Neural cell (in vitro differentiated cells): ENCODE results near the gene ZNF276. TPM values are rescaled to one million over a fixed set of nuclear protein-coding genes. Genes with fewer than 3 reads are reported as not detected.

Source experiments
- H2AFZ ChIP-seq: fragments of 200-600, 300-800 bp; sonication (generic), shearing (Covaris generic); 2 replicates; pipeline ENCODE4 v1.6.0; 2014; ENCODE audit warnings: low read depth, mild to moderate bottlenecking, antibody characterized with exemption, low read length, moderate library complexity
- H3F3A ChIP-seq: fragments of 200-600 bp; shearing (Covaris generic); 2 replicates; pipeline ENCODE4 v1.6.1; 2016; ENCODE audit warnings: mild to moderate bottlenecking, moderate library complexity, mixed read lengths, antibody characterized with exemption, low read length; ENCODE audit not compliant: insufficient read depth, poor library complexity, severe bottlenecking
- H3K27ac ChIP-seq: fragments of 200-600, 300-800 bp; sonication (generic), shearing (Covaris generic); 2 replicates; pipeline ENCODE4 v1.5.1; 2014; ENCODE audit warnings: mild to moderate bottlenecking, low read length, moderate library complexity
- H3K27me3 ChIP-seq: fragments of 300-800, 200-600 bp; sonication (generic), shearing (Covaris generic); 2 replicates; pipeline ENCODE4 v1.6.0; 2014; ENCODE audit warnings: mild to moderate bottlenecking, low read depth, low read length, moderate library complexity; ENCODE audit not compliant: insufficient read depth
- H3K36me3 ChIP-seq: fragments of 300-800, 200-600 bp; sonication (generic), shearing (Covaris generic); 2 replicates; pipeline ENCODE4 v1.5.1; 2014; ENCODE audit warnings: mild to moderate bottlenecking, antibody characterized with exemption, low read length, moderate library complexity; ENCODE audit not compliant: insufficient read depth
- H3K4me2 ChIP-seq: fragments of 300-800, 200-600 bp; sonication (generic), shearing (Covaris generic); 2 replicates; pipeline ENCODE4 v1.6.0; 2014; ENCODE audit warnings: mild to moderate bottlenecking, low read length
- H3K4me3 ChIP-seq: fragments of 300-800, 200-600 bp; sonication (generic), shearing (Covaris generic); 2 replicates; pipeline ENCODE4 v1.5.1; 2014; ENCODE audit warnings: mild to moderate bottlenecking, low read length, moderate library complexity
- H3K79me2 ChIP-seq: fragments of 200-600 bp; shearing (Covaris generic); replicated peaks from 2 replicates; pipeline ENCODE4 v1.6.0; 2014; ENCODE audit warnings: mild to moderate bottlenecking, low read length, moderate library complexity; ENCODE audit not compliant: insufficient read depth
- H3K9ac ChIP-seq: fragments of 300-800, 200-600 bp; sonication (generic), shearing (Covaris generic); 2 replicates; pipeline ENCODE4 v1.6.1; 2016; ENCODE audit warnings: mild to moderate bottlenecking, low read length, mixed read lengths
- H3K9me2 ChIP-seq: fragments of 200-600 bp; shearing (Covaris generic); 2 replicates; pipeline ENCODE4 v1.6.1; 2016; ENCODE audit warnings: mild to moderate bottlenecking, low read length, mixed read lengths; ENCODE audit not compliant: insufficient read depth
- H3K9me3 ChIP-seq: fragments of 200-600, 300-800 bp; sonication (generic), shearing (Covaris generic); 2 replicates; pipeline ENCODE4 v1.6.1; 2016; ENCODE audit warnings: mild to moderate bottlenecking, mixed run types, low read length, moderate library complexity, mixed read lengths
- H4K20me1 ChIP-seq: fragments of 200-600 bp; shearing (Covaris generic); 2 replicates; pipeline ENCODE4 v1.6.1; 2016; ENCODE audit warnings: mild to moderate bottlenecking, mixed run types; ENCODE audit not compliant: insufficient read depth
- CTCF ChIP-seq: fragments of 450-650 bp; IDR thresholded peaks from 2 replicates; pipeline ENCODE4 v1.5.1; 2014; ENCODE audit warnings: antibody characterized with exemption, mild to moderate bottlenecking, moderate library complexity; ENCODE audit not compliant: poor library complexity, severe bottlenecking
- EP300 ChIP-seq: fragments of 450-650 bp; conservative IDR thresholded peaks from 2 replicates; pipeline ENCODE4 v1.6.1; 2014; ENCODE audit warnings: antibody characterized with exemption, mild to moderate bottlenecking, moderate library complexity; ENCODE audit not compliant: poor library complexity, severe bottlenecking
- EZH2 ChIP-seq: fragments of 200-600, 300-800 bp; shearing (Covaris generic), sonication (generic); IDR thresholded peaks from 2 replicates; pipeline ENCODE4 v1.6.1; 2014; ENCODE audit warnings: antibody characterized with exemption, low read length, borderline replicate concordance, mild to moderate bottlenecking; ENCODE audit not compliant: insufficient read depth, poor library complexity, severe bottlenecking
- MXI1 ChIP-seq: fragments of 450-650 bp; conservative IDR thresholded peaks from 2 replicates; pipeline ENCODE4 v1.6.1; 2014; ENCODE audit warnings: antibody characterized with exemption, mild to moderate bottlenecking; ENCODE audit not compliant: poor library complexity, severe bottlenecking
- POLR2AphosphoS5 ChIP-seq: IDR thresholded peaks from 2 replicates; pipeline ENCODE4 v1.6.1; 2012
- RAD21 ChIP-seq: fragments of 450-650 bp; conservative IDR thresholded peaks from 2 replicates; pipeline ENCODE4 v1.6.1; 2014; ENCODE audit warnings: antibody characterized with exemption, mild to moderate bottlenecking, moderate library complexity
- SMC3 ChIP-seq: fragments of 450-650 bp; conservative IDR thresholded peaks from 2 replicates; pipeline ENCODE4 v1.6.1; 2014; ENCODE audit warnings: antibody characterized with exemption, mild to moderate bottlenecking, moderate library complexity; ENCODE audit not compliant: poor library complexity
- TAF1 ChIP-seq: IDR thresholded peaks from 2 replicates; pipeline ENCODE4 v1.6.1; 2012; ENCODE audit warnings: low read depth
- polyA plus RNA-seq: library from polyadenylated mRNA; depleted of rRNA; stranded (reverse); fragments of >200 nt; gene quantifications from 2 replicates; pipeline ENCODE4 v1.2.3, GENCODE V29; 2014
- TF ChIP-seq, protein P1 (sequence below): IDR thresholded peaks from 2 replicates; pipeline ENCODE4 v1.6.1; 2012; ENCODE audit warnings: borderline replicate concordance

The ZNF276 gene
- polyA plus RNA-seq, 1 donor from 2014 or later: 35.4 TPM

DNA sequence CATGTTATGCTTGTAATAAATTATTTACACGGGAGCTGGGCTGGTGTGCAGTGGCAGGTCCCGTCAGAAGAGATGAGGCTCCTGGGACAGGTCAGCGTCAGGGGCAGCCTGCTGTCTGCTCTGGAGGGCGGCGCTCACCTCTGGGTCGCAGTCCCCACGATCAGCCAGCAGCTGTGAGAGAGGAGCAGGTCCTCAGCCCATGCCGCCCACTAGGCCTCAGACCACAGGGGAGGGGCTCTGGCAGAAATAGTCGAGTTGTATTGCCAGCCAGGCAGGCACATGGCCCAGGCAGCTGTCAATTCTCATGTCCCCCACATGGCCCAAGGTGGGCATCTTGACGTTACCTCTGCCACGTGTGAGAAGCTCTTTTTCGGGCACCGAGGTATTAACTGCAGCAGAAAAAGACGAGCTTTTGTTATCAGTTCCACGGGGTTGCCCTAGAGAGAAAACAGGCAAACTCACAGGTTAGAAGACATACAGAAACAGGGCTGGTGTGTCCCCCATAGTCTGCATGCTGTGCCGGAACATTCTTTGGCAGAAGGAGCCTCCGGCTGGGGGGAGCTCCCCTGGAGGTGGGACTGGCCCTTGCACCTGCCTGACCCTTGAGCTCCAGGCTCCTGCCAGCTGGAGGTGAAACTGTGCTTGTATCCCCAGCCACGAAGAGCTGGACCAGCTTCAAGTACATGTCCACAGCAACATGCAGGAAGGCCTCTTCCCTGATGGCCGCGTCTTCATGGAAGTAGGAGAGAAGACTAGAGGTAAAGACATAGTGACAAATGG, 17.4 kb downstream of the ZNF276 start:
- no peak overlapping the region for H3K27ac ChIP-seq
- H3F3A ChIP-seq: no peaks in the 10 kb centered on the region
- H3K9ac ChIP-seq: no peak overlapping the region
- H3K79me2 ChIP-seq: no peaks in the 10 kb centered on the region
- H3K36me3 ChIP-seq: no peaks in the 10 kb centered on the region
- no peak for TF ChIP-seq MXI1
- no peaks in the 10 kb centered on the region for H4K20me1 ChIP-seq
- H3K27me3 ChIP-seq: no peaks in the 10 kb centered on the region
- H3K9me3 ChIP-seq: no peaks in the 10 kb centered on the region
- H2AFZ ChIP-seq: no peak overlapping the region
- H3K4me2 ChIP-seq: no peak overlapping the region
- H3K9me2 ChIP-seq: no peaks in the 10 kb centered on the region
- H3K4me3 ChIP-seq: no peak overlapping the region

DNA sequence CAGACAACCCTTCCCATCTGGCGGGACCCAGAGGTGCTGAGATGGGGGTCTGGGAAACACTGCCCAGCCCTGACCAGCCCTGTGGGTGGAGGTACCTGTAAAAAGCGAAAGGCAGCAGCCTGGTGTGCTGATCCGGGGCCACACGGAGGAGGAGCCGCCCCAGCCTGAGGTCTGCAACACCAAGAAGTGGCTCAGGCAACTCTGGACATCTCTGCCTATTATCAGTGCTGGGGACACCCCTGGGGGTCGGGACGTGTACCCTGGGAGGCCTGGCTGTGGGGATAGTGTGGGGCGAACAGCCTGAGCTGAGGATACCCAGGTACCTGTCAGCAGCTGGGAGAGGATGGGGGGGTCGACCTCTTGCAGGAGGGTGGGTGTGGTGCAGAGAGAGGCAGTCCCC, 18.0 kb downstream of the ZNF276 start:
- Histone ChIP-seq H3K4me2 (no peak overlapping the region), H3K27ac (no peak overlapping the region), H3K79me2 (no peaks in the 10 kb centered on the region), H3K9me3 (no peaks in the 10 kb centered on the region), H3K9me2 (no peaks in the 10 kb centered on the region), H2AFZ (no peak overlapping the region), H3F3A (no peaks in the 10 kb centered on the region), H3K27me3 (no peaks in the 10 kb centered on the region), H3K9ac (no peak overlapping the region), H4K20me1 (no peaks in the 10 kb centered on the region), H3K36me3 (no peaks in the 10 kb centered on the region), H3K4me3 (no peak overlapping the region)
- TF ChIP-seq POLR2AphosphoS5: no peak
- no peak for TF ChIP-seq MXI1
- TF ChIP-seq EZH2: no peak
- TF ChIP-seq TAF1: no peak
- no peak for TF ChIP-seq RAD21
- no peak for TF ChIP-seq CTCF
- no peak for TF ChIP-seq SMC3
- TF ChIP-seq, protein P1, sequence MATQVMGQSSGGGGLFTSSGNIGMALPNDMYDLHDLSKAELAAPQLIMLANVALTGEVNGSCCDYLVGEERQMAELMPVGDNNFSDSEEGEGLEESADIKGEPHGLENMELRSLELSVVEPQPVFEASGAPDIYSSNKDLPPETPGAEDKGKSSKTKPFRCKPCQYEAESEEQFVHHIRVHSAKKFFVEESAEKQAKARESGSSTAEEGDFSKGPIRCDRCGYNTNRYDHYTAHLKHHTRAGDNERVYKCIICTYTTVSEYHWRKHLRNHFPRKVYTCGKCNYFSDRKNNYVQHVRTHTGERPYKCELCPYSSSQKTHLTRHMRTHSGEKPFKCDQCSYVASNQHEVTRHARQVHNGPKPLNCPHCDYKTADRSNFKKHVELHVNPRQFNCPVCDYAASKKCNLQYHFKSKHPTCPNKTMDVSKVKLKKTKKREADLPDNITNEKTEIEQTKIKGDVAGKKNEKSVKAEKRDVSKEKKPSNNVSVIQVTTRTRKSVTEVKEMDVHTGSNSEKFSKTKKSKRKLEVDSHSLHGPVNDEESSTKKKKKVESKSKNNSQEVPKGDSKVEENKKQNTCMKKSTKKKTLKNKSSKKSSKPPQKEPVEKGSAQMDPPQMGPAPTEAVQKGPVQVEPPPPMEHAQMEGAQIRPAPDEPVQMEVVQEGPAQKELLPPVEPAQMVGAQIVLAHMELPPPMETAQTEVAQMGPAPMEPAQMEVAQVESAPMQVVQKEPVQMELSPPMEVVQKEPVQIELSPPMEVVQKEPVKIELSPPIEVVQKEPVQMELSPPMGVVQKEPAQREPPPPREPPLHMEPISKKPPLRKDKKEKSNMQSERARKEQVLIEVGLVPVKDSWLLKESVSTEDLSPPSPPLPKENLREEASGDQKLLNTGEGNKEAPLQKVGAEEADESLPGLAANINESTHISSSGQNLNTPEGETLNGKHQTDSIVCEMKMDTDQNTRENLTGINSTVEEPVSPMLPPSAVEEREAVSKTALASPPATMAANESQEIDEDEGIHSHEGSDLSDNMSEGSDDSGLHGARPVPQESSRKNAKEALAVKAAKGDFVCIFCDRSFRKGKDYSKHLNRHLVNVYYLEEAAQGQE: no peak
- TF ChIP-seq EP300: no peak
